Panc1 (cell line): Measurements from ENCODE around the gene ANO8.

ENCODE experiments used
- CTCF ChIP-seq: fragments of 450-650 bp; IDR thresholded peaks from 2 replicates; pipeline ENCODE4 v1.5.1; 2017; ENCODE audit warnings: mild to moderate bottlenecking
- POLR2AphosphoS5 ChIP-seq: IDR thresholded peaks from 2 replicates; pipeline ENCODE4 v1.6.1; 2012; ENCODE audit warnings: mild to moderate bottlenecking, low read depth, low read length, moderate library complexity
- REST ChIP-seq, 2 experiments: IDR thresholded peaks; 2 replicates each; pipeline ENCODE4 v1.6.1; 2011 to 2012; ENCODE audit warnings: low read depth in 2 of 2, control low read depth in 1 of 2, low read length in 1 of 2, mild to moderate bottlenecking in 1 of 2, moderate library complexity in 1 of 2; ENCODE audit not compliant: insufficient read depth in 1 of 2
- TCF7L2 ChIP-seq: IDR thresholded peaks from 2 replicates; pipeline ENCODE4 v1.6.1; 2011; ENCODE audit warnings: mild to moderate bottlenecking, low read depth, low read length, inconsistent platforms

- TF ChIP-seq CTCF: no peak
- TF ChIP-seq POLR2AphosphoS5: no peak
- no peak for TF ChIP-seq REST (IDR thresholded peaks at IDR 0.05; ENCODE audit: insufficient read depth in 1 of 2, low read depth in 2 of 2, low read length in 1 of 2)
- TF ChIP-seq TCF7L2: no peak
Observed at GRCh38 chr19:17376935-17377600, 42.4 kb upstream of the ANO8 start, which contains the start of gene PLVAP.
